H1 (cell line): Measurements from ENCODE around the gene USP3. TPM values are rescaled to one million over a fixed set of nuclear protein-coding genes. Genes with fewer than 3 reads are reported as not detected.

ENCODE experiments used
- CTCF ChIA-PET: fragments of 300-600 bp; sonication (Branson Sonifier 250); formaldehyde crosslinking; loops from one replicate; lab custom pipeline; 2021; ENCODE audit not compliant: partially characterized antibody; lab: Charles Lee
- POLR2A ChIA-PET: fragments of 300-600 bp; sonication (Branson Sonifier 250); formaldehyde crosslinking; loops from one replicate; lab custom pipeline; 2021; ENCODE audit warnings: inconsistent platforms; ENCODE audit not compliant: partially characterized antibody; lab: Charles Lee
- DNase-seq, 2 experiments: peaks; one replicate each; pipeline versions ENCODE4 v3.0.0 to v3.0.0-alpha.2; 2010 to 2022; ENCODE audit warnings: low spot score in 2 of 2, low read depth in 1 of 2, mixed read lengths in 1 of 2
- FAIRE-seq: peaks from 2 replicates; lab custom pipeline; 2011; peaks lifted over from hg19 to GRCh38; lab: Jason Lieb, UNC
- H2AFZ ChIP-seq: 2 replicates; pipeline ENCODE4 v1.8.1; 2012; ENCODE audit warnings: low read length, inconsistent platforms
- H2AK5ac ChIP-seq: 2 replicates; pipeline ENCODE4 v1.6.1; 2013; ENCODE audit warnings: low read depth, low read length
- H2BK120ac ChIP-seq: replicated peaks from 2 replicates; pipeline ENCODE3; 2013; ENCODE audit warnings: low read depth, low read length, inconsistent platforms
- H2BK12ac ChIP-seq: 2 replicates; pipeline ENCODE4 v1.6.1; 2013; ENCODE audit warnings: low read depth, low read length
- H2BK15ac ChIP-seq: 2 replicates; pipeline ENCODE4 v1.6.1; 2013; ENCODE audit warnings: low read length
- H2BK20ac ChIP-seq: 2 replicates; pipeline ENCODE4 v1.6.1; 2013; ENCODE audit warnings: low read length
- H2BK5ac ChIP-seq: 2 replicates; pipeline ENCODE4 v1.6.1; 2013; ENCODE audit warnings: low read depth, low read length
- H3K14ac ChIP-seq: 2 replicates; pipeline ENCODE4 v1.6.1; 2013; ENCODE audit warnings: inconsistent platforms; ENCODE audit not compliant: insufficient read length
- H3K18ac ChIP-seq: 2 replicates; pipeline ENCODE4 v1.6.1; 2013; ENCODE audit warnings: low read length; ENCODE audit errors: extremely low read depth
- H3K23ac ChIP-seq: 2 replicates; pipeline ENCODE4 v1.6.1; 2013; ENCODE audit warnings: inconsistent platforms; ENCODE audit not compliant: insufficient read length
- H3K23me2 ChIP-seq: 2 replicates; pipeline ENCODE4 v1.6.1; 2013; ENCODE audit warnings: low read depth, low read length
- H3K27ac ChIP-seq: 2 replicates; pipeline ENCODE4 v1.6.1; 2011; ENCODE audit warnings: low read depth, low read length, inconsistent platforms
- H3K27me3 ChIP-seq, 4 experiments: replicated peaks in 1 of 4; 1 replicate in 1 of 4; 2 replicates in 3 of 4; pipeline versions ENCODE4 v1.6.1 to v1.8.1; 2011 to 2013; ENCODE audit warnings: low read length in 3 of 4, mild to moderate bottlenecking in 3 of 4, inconsistent platforms in 2 of 4, mixed read lengths in 2 of 4, moderate library complexity in 1 of 4; ENCODE audit not compliant: control insufficient read depth in 3 of 4, insufficient read depth in 3 of 4; ENCODE audit errors: extremely low read depth in 1 of 4
- H3K36me3 ChIP-seq, 4 experiments: 2 replicates each; pipeline versions ENCODE4 v1.6.1 to v1.8.1; 2011 to 2013; ENCODE audit warnings: mild to moderate bottlenecking in 4 of 4, low read length in 3 of 4, moderate library complexity in 2 of 4, control low read depth in 1 of 4, inconsistent platforms in 1 of 4; ENCODE audit not compliant: insufficient read depth in 4 of 4, control insufficient read depth in 2 of 4
- H3K4ac ChIP-seq: replicated peaks from 2 replicates; pipeline ENCODE3; 2013; ENCODE audit warnings: low read length, low read depth, mixed read lengths, inconsistent platforms; ENCODE audit not compliant: insufficient read length
- H3K4me1 ChIP-seq, 4 experiments: replicated peaks in 1 of 4; 1 replicate in 1 of 4; 2 replicates in 3 of 4; pipeline versions ENCODE4 v1.6.1 to v1.8.1; 2011 to 2013; ENCODE audit warnings: low read length in 3 of 4, inconsistent platforms in 2 of 4, mixed read lengths in 1 of 4; ENCODE audit not compliant: insufficient read depth in 4 of 4, control insufficient read depth in 3 of 4
- H3K4me2 ChIP-seq, 2 experiments: 2 replicates each; pipeline versions ENCODE4 v1.6.1 to v1.8.1; 2011 to 2013; ENCODE audit warnings: low read depth in 2 of 2, low read length in 2 of 2, control low read depth in 1 of 2, inconsistent platforms in 1 of 2, mild to moderate bottlenecking in 1 of 2; ENCODE audit not compliant: insufficient read depth in 1 of 2
- H3K4me3 ChIP-seq, 4 experiments: fragments of 200-600, 300-600 bp in 1 of 4; sonication (generic), shearing (Covaris generic), sonication (Bioruptor Twin) in 1 of 4; 2 replicates each; pipeline versions ENCODE4 v1.5.1 to v1.8.1; 2011 to 2016; ENCODE audit warnings: low read length in 4 of 4, low read depth in 3 of 4, control low read depth in 2 of 4, inconsistent platforms in 2 of 4, mild to moderate bottlenecking in 2 of 4, mixed read lengths in 1 of 4, moderate library complexity in 1 of 4; ENCODE audit not compliant: insufficient read depth in 2 of 4; ENCODE audit errors: extremely low read depth in 1 of 4
- H3K56ac ChIP-seq: replicated peaks from 2 replicates; pipeline ENCODE3; 2013; ENCODE audit warnings: low read depth, mild to moderate bottlenecking, mixed read lengths, low read length, inconsistent platforms; ENCODE audit not compliant: insufficient read length
- H3K79me1 ChIP-seq: 2 replicates; pipeline ENCODE4 v1.6.1; 2013; ENCODE audit warnings: low read depth, low read length, control low read depth
- H3K79me2 ChIP-seq, 2 experiments: 2 replicates each; pipeline versions ENCODE4 v1.6.1 to v1.8.1; 2012 to 2013; ENCODE audit warnings: low read length in 2 of 2, mild to moderate bottlenecking in 2 of 2, inconsistent platforms in 1 of 2; ENCODE audit not compliant: insufficient read depth in 2 of 2, control insufficient read depth in 1 of 2
- H3K9ac ChIP-seq, 4 experiments: replicated peaks in 1 of 4; 1 replicate in 1 of 4; 2 replicates in 3 of 4; pipeline versions ENCODE4 v1.6.1 to v1.8.1; 2011 to 2013; ENCODE audit warnings: low read depth in 3 of 4, low read length in 3 of 4, control low read depth in 2 of 4, mild to moderate bottlenecking in 2 of 4, moderate library complexity in 2 of 4, inconsistent platforms in 1 of 4; ENCODE audit errors: extremely low read depth in 1 of 4
- H3K9me3 ChIP-seq, 2 experiments: 2 replicates each; pipeline versions ENCODE4 v1.6.1 to v1.8.1; 2012 to 2013; ENCODE audit warnings: mild to moderate bottlenecking in 2 of 2, moderate library complexity in 2 of 2, control low read depth in 1 of 2, inconsistent platforms in 1 of 2, low read depth in 1 of 2, low read length in 1 of 2, mixed read lengths in 1 of 2; ENCODE audit not compliant: insufficient read depth in 2 of 2
- H4K20me1 ChIP-seq, 2 experiments: replicated peaks in 1 of 2; 2 replicates each; pipeline versions ENCODE3 to v1.8.1; 2011 to 2013; ENCODE audit warnings: inconsistent platforms in 2 of 2, low read length in 2 of 2, mild to moderate bottlenecking in 1 of 2; ENCODE audit not compliant: insufficient read depth in 2 of 2, control insufficient read depth in 1 of 2
- H4K5ac ChIP-seq: 2 replicates; pipeline ENCODE4 v1.6.1; 2013; ENCODE audit warnings: low read length, low read depth, mixed read lengths, inconsistent platforms; ENCODE audit not compliant: insufficient read length
- H4K8ac ChIP-seq: 2 replicates; pipeline ENCODE4 v1.8.0; 2013; ENCODE audit warnings: mild to moderate bottlenecking, moderate library complexity, low read length, inconsistent platforms; ENCODE audit not compliant: insufficient read depth; ENCODE audit errors: extremely low read depth
- H4K91ac ChIP-seq: replicated peaks from 2 replicates; pipeline ENCODE3; 2013; ENCODE audit warnings: low read length, mixed read lengths, inconsistent platforms; ENCODE audit not compliant: insufficient read length
- ASH2L ChIP-seq: fragments of 200-600, 300-600 bp; sonication (generic); IDR thresholded peaks from one replicate; pipeline ENCODE4 v1.7.1; 2017; ENCODE audit warnings: low read length
- ATF3 ChIP-seq: IDR thresholded peaks from 2 replicates; pipeline ENCODE4 v1.6.1; 2011; ENCODE audit warnings: low read depth, mild to moderate bottlenecking, low read length; ENCODE audit not compliant: insufficient read depth
- CREB1 ChIP-seq: IDR thresholded peaks from 2 replicates; pipeline ENCODE4 v1.6.1; 2012; ENCODE audit warnings: inconsistent platforms
- CTBP2 ChIP-seq: IDR thresholded peaks from 2 replicates; pipeline ENCODE4 v1.7.0; 2011; ENCODE audit warnings: borderline replicate concordance, mild to moderate bottlenecking, moderate library complexity, mixed read lengths, low read length; ENCODE audit not compliant: insufficient read depth, insufficient read length
- JUN ChIP-seq: IDR thresholded peaks from 2 replicates; pipeline ENCODE4 v1.6.1; 2011; ENCODE audit warnings: low read depth, mild to moderate bottlenecking, improper control_type of control experiment, low read length
- NANOG ChIP-seq: IDR thresholded peaks from 2 replicates; pipeline ENCODE4 v1.6.1; 2011; ENCODE audit warnings: low read length, low read depth, mild to moderate bottlenecking, inconsistent platforms; ENCODE audit not compliant: insufficient read depth, poor library complexity, severe bottlenecking
- PHF8 ChIP-seq: fragments of 200-600 bp; sonication (generic); conservative IDR thresholded peaks from 2 replicates; pipeline ENCODE4 v1.7.1; 2012; ENCODE audit warnings: low read depth, mild to moderate bottlenecking, inconsistent platforms, low read length, moderate library complexity
- RXRA ChIP-seq: IDR thresholded peaks from 2 replicates; pipeline ENCODE4 v1.6.1; 2011; ENCODE audit warnings: low read depth, mild to moderate bottlenecking, low read length, moderate library complexity; ENCODE audit not compliant: insufficient read depth
- SIN3A ChIP-seq, 2 experiments: IDR thresholded peaks in 1 of 2; conservative IDR thresholded peaks in 1 of 2; 2 replicates each; pipeline ENCODE4 v1.6.1; 2011 to 2012; ENCODE audit warnings: low read length in 2 of 2, improper control_type of control experiment in 1 of 2, low read depth in 1 of 2, mild to moderate bottlenecking in 1 of 2
- SIRT6 ChIP-seq: IDR thresholded peaks from one replicate; pipeline ENCODE4 v1.7.1; 2012; ENCODE audit warnings: low read length, inconsistent platforms
- SP2 ChIP-seq: IDR thresholded peaks from 2 replicates; pipeline ENCODE4 v1.6.1; 2012; ENCODE audit warnings: mild to moderate bottlenecking, low read length, inconsistent platforms
- SRF ChIP-seq: IDR thresholded peaks from 2 replicates; pipeline ENCODE4 v1.6.1; 2011; ENCODE audit warnings: mild to moderate bottlenecking, low read depth, low read length, moderate library complexity
- SUZ12 ChIP-seq: fragments of 200-600 bp; sonication (generic); IDR thresholded peaks from 2 replicates; pipeline ENCODE4 v1.6.1; 2012; ENCODE audit warnings: mild to moderate bottlenecking, inconsistent platforms, low read length, moderate library complexity, mixed read lengths
- TEAD4 ChIP-seq: IDR thresholded peaks from 2 replicates; pipeline ENCODE4 v1.6.1; 2012; ENCODE audit warnings: low read depth, low read length, inconsistent platforms, mixed read lengths
- ZNF274 ChIP-seq: IDR thresholded peaks from 2 replicates; pipeline ENCODE4 v1.7.0; 2012; ENCODE audit warnings: low read length, borderline replicate concordance; ENCODE audit errors: extremely low read depth
- WGBS, 2 experiments: shearing (Covaris generic) in 1 of 2; methylation state at CpG; one replicate each; pipeline versions ENCODE4 v1.1.6 to v1.1.7; 2013 to 2015; ENCODE audit warnings: low lambda C conversion rate in 2 of 2, mixed read lengths in 2 of 2, inconsistent platforms in 1 of 2, low coverage in 1 of 2, missing lambda C conversion rate in 1 of 2; ENCODE audit not compliant: insufficient replicate concordance in 2 of 2, insufficient coverage in 1 of 2, insufficient read length in 1 of 2; ENCODE audit errors: extremely low coverage in 1 of 2, missing lambda C conversion rate in 1 of 2; 5-methylcytosine and 5-hydroxymethylcytosine counted together
- polyA plus RNA-seq, 7 experiments: library from polyadenylated mRNA; depleted of rRNA in 3 of 7; stranded (reverse) in 5 of 7; unstranded in 2 of 7; fragments of >200 nt in 5 of 7; fragments of 200-250 nt in 2 of 7; gene quantifications; 1 replicate in 5 of 7; 2 replicates in 1 of 7; 4 replicates in 1 of 7; pipeline versions ENCODE4 v1.2.1 to v1.2.3, GENCODE V29; 2011 to 2013; ENCODE audit warnings: missing spikeins in 2 of 7, mixed read lengths in 2 of 7
- total RNA-seq: library from RNA; stranded (reverse); fragmentation: NEBNext Ultra II Directional; extraction: Animal tissue kit (Norgen Biotek cat#: 25700); gene quantifications from 2 replicates; pipeline ENCODE4 v1.2.1, GENCODE V29; 2021

Gene USP3
- total and polyA plus RNA-seq, 2 of the 8 experiments (the other 6 are each of a cell fraction or from before 2014, with no cell fraction given), result 15.5 to 16.2 TPM

GRCh38 chr15:63633312-63633711 is 128.9 kb downstream of the USP3 start:
- Histone ChIP-seq H3K23ac (no peak overlapping the region), H3K27me3 (no peaks in the 10 kb centered on the region), H2BK20ac (no peak overlapping the region), H3K27ac (no peak overlapping the region), H4K20me1 (no peaks in the 10 kb centered on the region), H4K8ac (no peak overlapping the region), H3K4ac (no peak overlapping the region), H2BK12ac (no peak overlapping the region), H2BK5ac (no peak overlapping the region), H3K4me3 (no peak overlapping the region), H3K4me1 (no peaks in the 10 kb centered on the region), H2AK5ac (no peak overlapping the region), H4K5ac (no peak overlapping the region), H3K4me2 (no peak overlapping the region), H3K79me2 (no peaks in the 10 kb centered on the region), H3K36me3 (peaks cover 5 to 59% (median 20%) of the 10 kb centered on the region in 4 experiments), H3K9me3 (no peaks in the 10 kb centered on the region), H3K23me2 (no peaks in the 10 kb centered on the region), H3K79me1 (no peaks in the 10 kb centered on the region), H2BK120ac (no peak overlapping the region), H3K56ac (no peak overlapping the region), H3K18ac (no peak overlapping the region), H3K14ac (no peak overlapping the region), H2BK15ac (no peak overlapping the region), H2AFZ (no peak overlapping the region), H3K9ac (no peak overlapping the region), H4K91ac (no peak overlapping the region)
- ChIA-PET POLR2A (no interaction called here), CTCF (interaction anchor here (1.0 to 1.7 kb wide), 2 partner anchors 10 to 17 kb away, joined by 3 to 4 read pairs; no protein-coding TSS in a partner anchor)
- TF ChIP-seq NANOG, result no peak
- no peak for TF ChIP-seq ATF3
- no peak for TF ChIP-seq SRF
- no peak for TF ChIP-seq SIN3A (conservative IDR thresholded peaks at IDR 0.05 in 1 of 2, IDR thresholded peaks at IDR 0.05 in 1 of 2; ENCODE audit: low read depth in 1 of 2, low read length in 2 of 2)
- TF ChIP-seq JUN, result no peak
- TF ChIP-seq ASH2L, result no peak
- no peak for TF ChIP-seq SUZ12
- no peak for TF ChIP-seq PHF8
- no peak for TF ChIP-seq CTBP2
- no peak for TF ChIP-seq CREB1
- TF ChIP-seq ZNF274, result no peak
- no peak for TF ChIP-seq SP2
- no peak for TF ChIP-seq SIRT6
- TF ChIP-seq TEAD4, result no peak
- no peak for TF ChIP-seq RXRA
- 85% methylated on average over 2 of the region's 2 CpGs; no CpG with 5 or more reads in 1 of the 2 experiments for WGBS, 2 experiments
- DNase-seq (no peak), FAIRE-seq (no peak)
